GM12878 (cell line): Measurements from ENCODE around the gene ANP32A. TPM values are rescaled to one million over a fixed set of nuclear protein-coding genes. Genes with fewer than 3 reads are reported as not detected.

Experiments
- ATAC-seq: fragments of 200-7000 bp; cut with Tn5 transposase; 3 replicates; pipeline ENCODE4 v1.9.1; 2020; ENCODE audit warnings: mild to moderate bottlenecking, moderate library complexity
- BruUV-seq: library from RNA; stranded (reverse); fragments of 400-500 nt; replicated peaks from 2 replicates; lab custom pipeline; 2021; lab: Mats Ljungman, UMichigan
- CTCF ChIA-PET: fragments of 300-600 bp; sonication (Branson Sonifier 250); formaldehyde crosslinking; extraction: SDS; loops from one replicate; lab custom pipeline; 2021; ENCODE audit warnings: inconsistent platforms; lab: Yijun Ruan, JAX
- POLR2A ChIA-PET: fragments of 350-600 bp; formaldehyde crosslinking; extraction: SDS; loops from one replicate; lab custom pipeline; 2021; ENCODE audit warnings: inconsistent platforms; lab: Charles Lee
- RAD21 ChIA-PET: fragments of 300-600 bp; sonication (Branson Sonifier 250); formaldehyde crosslinking; loops from one replicate; lab custom pipeline; 2023; ENCODE audit warnings: antibody characterized with exemption; ENCODE audit not compliant: unreplicated experiment; lab: Charles Lee
- SMC1A ChIA-PET: fragments of 300-600 bp; sonication (Branson Sonifier 250); formaldehyde crosslinking; loops from one replicate; lab custom pipeline; 2023; ENCODE audit not compliant: unreplicated experiment, uncharacterized antibody; lab: Charles Lee
- DNase-seq: peaks from one replicate; pipeline ENCODE4 v3.0.0-alpha.2; 2011; ENCODE audit warnings: low read depth, low spot score
- FAIRE-seq: peaks from 3 replicates; lab custom pipeline; 2011; peaks lifted over from hg19 to GRCh38; lab: Jason Lieb, UNC
- H2AFZ ChIP-seq: 2 replicates; pipeline ENCODE4 v1.6.0; 2011; ENCODE audit warnings: low read depth, low read length, control low read depth; ENCODE audit not compliant: control insufficient read depth
- H3K27ac ChIP-seq: 2 replicates; pipeline ENCODE4 v1.5.1; 2011; ENCODE audit warnings: control low read depth; ENCODE audit not compliant: control insufficient read depth, insufficient read depth
- H3K27me3 ChIP-seq, 2 experiments: replicated peaks in 1 of 2; 2 replicates each; pipeline versions ENCODE4 v1.6.0 to v1.6.1; 2011; ENCODE audit warnings: low read length in 1 of 2; ENCODE audit not compliant: control insufficient read depth in 2 of 2, insufficient read depth in 2 of 2
- H3K36me3 ChIP-seq, 2 experiments: 2 replicates each; pipeline ENCODE4 v1.5.1; 2011; ENCODE audit warnings: low read length in 1 of 2; ENCODE audit not compliant: control insufficient read depth in 2 of 2, insufficient read depth in 2 of 2
- H3K4me1 ChIP-seq: 2 replicates; pipeline ENCODE4 v1.6.1; 2011; ENCODE audit warnings: mild to moderate bottlenecking, low read length, moderate library complexity, mixed read lengths; ENCODE audit not compliant: control insufficient read depth, insufficient read depth
- H3K4me2 ChIP-seq: 2 replicates; pipeline ENCODE4 v1.6.0; 2011; ENCODE audit warnings: control low read depth; ENCODE audit not compliant: control insufficient read depth, insufficient read depth
- H3K4me3 ChIP-seq: fragments of 200-600 bp; sonication (generic); 2 replicates; pipeline ENCODE4 v1.5.1; 2016
- H3K79me2 ChIP-seq: 2 replicates; pipeline ENCODE4 v1.6.0; 2011; ENCODE audit warnings: low read length; ENCODE audit not compliant: control insufficient read depth, insufficient read depth
- H3K9ac ChIP-seq: 2 replicates; pipeline ENCODE4 v1.8.0; 2011; ENCODE audit warnings: low read length, control low read depth, mixed read lengths; ENCODE audit not compliant: control insufficient read depth, insufficient read depth
- H3K9me3 ChIP-seq: replicated peaks from 3 replicates; pipeline ENCODE4 v1.5.1; 2011; ENCODE audit warnings: mild to moderate bottlenecking, low read length; ENCODE audit not compliant: control insufficient read depth, insufficient read depth
- H4K20me1 ChIP-seq: 2 replicates; pipeline ENCODE4 v1.6.0; 2011; ENCODE audit not compliant: control insufficient read depth, insufficient read depth
- ATF2 ChIP-seq: IDR thresholded peaks from 2 replicates; pipeline ENCODE4 v1.6.1; 2012; ENCODE audit warnings: low read length, inconsistent platforms
- BRCA1 ChIP-seq: IDR thresholded peaks from 2 replicates; pipeline ENCODE4 v1.6.1; 2011; ENCODE audit warnings: low read depth, low read length, improper control_type of control experiment
- CTCF ChIP-seq, 3 experiments: IDR thresholded peaks in 2 of 3; conservative IDR thresholded peaks in 1 of 3; 2 replicates each; pipeline ENCODE4 v1.5.1; 2011; ENCODE audit warnings: low read depth in 3 of 3, low read length in 3 of 3, mild to moderate bottlenecking in 3 of 3, control low read depth in 2 of 3, moderate library complexity in 2 of 3, inconsistent platforms in 1 of 3, mixed read lengths in 1 of 3; ENCODE audit not compliant: control insufficient read depth in 2 of 3, insufficient read depth in 1 of 3; ENCODE audit errors: extremely low read depth in 1 of 3
- HDGF ChIP-seq: fragments of 450-650 bp; IDR thresholded peaks from 2 replicates; pipeline ENCODE4 v1.6.1; 2016; ENCODE audit warnings: antibody characterized with exemption
- IKZF1 ChIP-seq: fragments of 450-650 bp; conservative IDR thresholded peaks from 2 replicates; pipeline ENCODE4 v1.6.1; 2017; ENCODE audit warnings: antibody characterized with exemption, mild to moderate bottlenecking
- POLR2A ChIP-seq: IDR thresholded peaks from 2 replicates; pipeline ENCODE4 v1.6.1; 2011; ENCODE audit warnings: low read depth, mild to moderate bottlenecking, low read length
- POU2F2 ChIP-seq: IDR thresholded peaks from 3 replicates; pipeline ENCODE4 v1.6.1; 2011; ENCODE audit warnings: low read depth, mild to moderate bottlenecking, low read length, borderline replicate concordance
- RAD51 ChIP-seq: fragments of 450-650 bp; IDR thresholded peaks from 2 replicates; pipeline ENCODE4 v1.6.1; 2016; ENCODE audit warnings: moderate library complexity, mild to moderate bottlenecking, inconsistent platforms
- REST ChIP-seq: IDR thresholded peaks from 2 replicates; pipeline ENCODE4 v1.6.1; 2012; ENCODE audit warnings: mild to moderate bottlenecking, low read depth, low read length
- RFX5 ChIP-seq: IDR thresholded peaks from 2 replicates; pipeline ENCODE4 v1.6.1; 2011; ENCODE audit warnings: low read depth, low read length, improper control_type of control experiment
- SMARCA5 ChIP-seq: fragments of 450-650 bp; IDR thresholded peaks from 2 replicates; pipeline ENCODE4 v1.6.1; 2017; ENCODE audit warnings: mild to moderate bottlenecking
- WRNIP1 ChIP-seq: IDR thresholded peaks from 2 replicates; pipeline ENCODE4 v1.6.1; 2011; ENCODE audit warnings: low read depth, low read length, improper control_type of control experiment, borderline replicate concordance
- YY1 ChIP-seq: IDR thresholded peaks from 2 replicates; pipeline ENCODE4 v1.6.1; 2011; ENCODE audit warnings: low read depth, mild to moderate bottlenecking, low read length
- ZNF217 ChIP-seq: fragments of 450-650 bp; IDR thresholded peaks from 2 replicates; pipeline ENCODE4 v1.6.1; 2017; ENCODE audit warnings: antibody characterized with exemption, mild to moderate bottlenecking
- WGBS: methylation state at CpG from one replicate; pipeline ENCODE4 v1.1.6; 2016; ENCODE audit warnings: low lambda C conversion rate; ENCODE audit not compliant: insufficient replicate concordance, insufficient coverage; ENCODE audit errors: missing lambda C conversion rate; 5-methylcytosine and 5-hydroxymethylcytosine counted together
- in situ Hi-C: fragments of 300-500 bp; cut with MboI; formaldehyde crosslinking; loops from 9 replicates; pipeline ENCODE4 v1.14.3; 2018; ENCODE audit warnings: mixed read lengths
- intact Hi-C: fragments of 100-400 bp; cut with micrococcal nuclease; formaldehyde crosslinking; loops from one replicate; pipeline ENCODE4 v1.14.2; 2022; ENCODE audit not compliant: unreplicated experiment
- polyA plus RNA-seq, 11 experiments: library from polyadenylated mRNA; depleted of rRNA in 4 of 11; unstranded in 6 of 11; stranded (reverse) in 5 of 11; fragments of >200 nt; fragmentation: Nextera tagmentation in 4 of 11; fragmentation: Illumina TruSeq in 1 of 11; extraction: Ambion mirVana in 4 of 11; extraction: Trizol in 1 of 11; gene quantifications; 1 replicate in 1 of 11; 2 replicates in 10 of 11; pipeline versions ENCODE4 v1.2.1 to v1.2.3, GENCODE V29; 2011 to 2016; ENCODE audit warnings: inconsistent platforms in 2 of 11, missing spikeins in 2 of 11, low read depth in 1 of 11
- total RNA-seq, 4 experiments: library from RNA; depleted of rRNA in 3 of 4; stranded (reverse); fragments of >200 nt in 3 of 4; fragmentation: Illumina TruSeq in 1 of 4; extraction: Trizol in 1 of 4; gene quantifications; 2 replicates each; pipeline versions ENCODE4 v1.2.1 to v1.2.3, GENCODE V29; 2013 to 2021

ANP32A gene
- total and polyA plus RNA-seq, 10 of the 15 experiments (the other 5 are each of a cell fraction or from before 2014, with no cell fraction given) = 29.6 to 666 (median 234) TPM

GRCh38 chr15:68797599-68798345 lies 22.9 kb downstream of the ANP32A start:
- no TSS peak for BruUV-seq
- Histone ChIP-seq H3K4me3 (no peak overlapping the region; the same call in 1 of the 2 replicates), H3K4me2 (peak overlapping the region; percentile 94), H3K9me3 (no peaks in the 10 kb centered on the region), H2AFZ (no peak overlapping the region), H3K27me3 (no peaks in the 10 kb centered on the region), H3K27ac (peak overlapping the region; percentile 9), H3K9ac (no peak overlapping the region), H3K4me1 (peaks cover 62% of the 10 kb centered on the region), H4K20me1 (peaks cover 17% of the 10 kb centered on the region), H3K36me3 (peaks cover 9 to 17% of the 10 kb centered on the region in 2 experiments), H3K79me2 (peaks cover 94% of the 10 kb centered on the region)
- SMC1A ChIA-PET = interaction anchor here (1.0 to 1.4 kb wide), 4 partner anchors 11 to 31 kb away, joined by 3 to 5 read pairs (median 4); no protein-coding TSS in a partner anchor
- RAD21 ChIA-PET = interaction anchor here (1.5 to 2.0 kb wide), 2 partner anchors 18 to 22 kb away, joined by 6 to 7 read pairs; no protein-coding TSS in a partner anchor
- FAIRE-seq (no peak), ATAC-seq (peak; percentile 32), DNase-seq (no peak)
- in situ Hi-C loops (no loop called here), intact Hi-C loops (no loop called here)
- CTCF ChIA-PET = interaction anchor here (1.0 kb wide), 1 partner anchor 22 kb away, joined by 4 read pairs; no protein-coding TSS in a partner anchor
- 68% methylated on average over 6 of the region's 6 CpGs for WGBS
- POLR2A ChIA-PET = interaction anchor here (0.5 to 1.2 kb wide), 3 partner anchors 19 to 1675 kb away, joined by 3 to 4 read pairs (median 4); no protein-coding TSS in a partner anchor
- no peak for TF ChIP-seq BRCA1
- TF ChIP-seq CTCF (IDR thresholded peaks at IDR 0.05 in 2 of 3, conservative IDR thresholded peaks at IDR 0.05 in 1 of 3; ENCODE audit: control insufficient read depth in 2 of 3, extremely low read depth in 1 of 3, insufficient read depth in 1 of 3, low read depth in 3 of 3, low read length in 3 of 3) = no peak
- peak; percentile 7; the same call in 1 of the 2 replicates for TF ChIP-seq ATF2
- 0 out of 2 replicates have a peak, but pooled peaks have one; percentile 36 for TF ChIP-seq WRNIP1
- TF ChIP-seq YY1 = 0 out of 2 replicates have a peak, but pooled peaks have one; percentile 32
- TF ChIP-seq IKZF1 = no peak
- TF ChIP-seq POU2F2 = no peak
- TF ChIP-seq REST = no peak
- no peak for TF ChIP-seq HDGF
- TF ChIP-seq RAD51 = no peak
- TF ChIP-seq POLR2A = 0 out of 2 replicates have a peak, but pooled peaks have one; percentile 24
- no peak for TF ChIP-seq SMARCA5
- no peak for TF ChIP-seq ZNF217
- TF ChIP-seq RFX5 = no peak
